Left renal cortex interstitium (tissue), 4 donors: ENCODE results near the gene CALHM4. TPM values are rescaled to one million over a fixed set of nuclear protein-coding genes. Genes with fewer than 3 reads are reported as not detected.
A peak's percentile ranks its signal among the peaks of the same experiment; 100 is the strongest.

Experiments used
- DNase-seq, 4 donors: peaks; one replicate each; pipeline ENCODE4 v3.0.0-alpha.2; 2013; ENCODE audit warnings: low read depth in 4 of 4, low spot score in 2 of 4, missing footprints in 1 of 4
- polyA plus RNA-seq, 4 donors: library from polyadenylated mRNA; unstranded; fragments of 120-200 nt; gene quantifications; one replicate each; pipeline ENCODE4 v1.2.1, GENCODE V29; 2013; ENCODE audit not compliant: insufficient read length in 4 of 4

CALHM4 gene
- polyA plus RNA-seq, 4 donors, result 0.46 to 0.62 (median 0.52) TPM

- no peak for DNase-seq
These were observed 18.4 kb upstream of the CALHM4 start for GRCh38 chr6:116535109-116535508.

- DNase-seq, result no peak
These were observed 17.3 kb upstream of the CALHM4 start for GRCh38 chr6:116536216-116536621.

GRCh38 chr6:116542426-116542825, 11.1 kb upstream of the CALHM4 start:
- DNase-seq, result no peak

- DNase-seq, result no peak
These were observed 10.4 kb upstream of the CALHM4 start for GRCh38 chr6:116543149-116543548.

- DNase-seq, result no peak
These were observed 7.9 kb upstream of the CALHM4 start, which contains the start of gene TRAPPC3L for GRCh38 chr6:116545651-116546050. TRAPPC3L (minus strand) TSS chr6:116545684; CDS start chr6:116545514, 170 bp downstream.

- no peak for DNase-seq
These were observed 6.2 kb upstream of the CALHM4 start for GRCh38 chr6:116547358-116547757.

GRCh38 chr6:116550796-116551195, 2.8 kb upstream of the CALHM4 start:
- DNase-seq, result no peak

GRCh38 chr6:116556065-116556464, 2.5 kb downstream of the CALHM4 start:
- DNase-seq, result no peak

GRCh38 chr6:116556814-116557415, 3.4 kb downstream of the CALHM4 start:
- no peak for DNase-seq

- no peak for DNase-seq
These were observed 4.3 kb downstream of the CALHM4 start for GRCh38 chr6:116557893-116558292.

- no peak for DNase-seq
These were observed 6.6 kb downstream of the CALHM4 start for GRCh38 chr6:116560130-116560529.

GRCh38 chr6:116561377-116562018, 7.9 kb downstream of the CALHM4 start:
- peak in 2 of 4 donors; percentile 55 to 77 for DNase-seq

- no peak for DNase-seq
These were observed 8.5 kb downstream of the CALHM4 start for GRCh38 chr6:116562019-116562403.

- no peak for DNase-seq
These were observed 9.1 kb downstream of the CALHM4 start for GRCh38 chr6:116562614-116563013.

- DNase-seq, result no peak
These were observed 10.3 kb downstream of the CALHM4 start for GRCh38 chr6:116563830-116564229.

GRCh38 chr6:116564311-116564710, 10.8 kb downstream of the CALHM4 start:
- DNase-seq, result no peak

GRCh38 chr6:116564921-116565872, 11.6 kb downstream of the CALHM4 start:
- DNase-seq, result no peak

GRCh38 chr6:116568111-116568510, 14.6 kb downstream of the CALHM4 start:
- no peak for DNase-seq

- DNase-seq, result no peak
These were observed 15.5 kb downstream of the CALHM4 start for GRCh38 chr6:116568821-116569755.
